OCI-LY7 (cell line): Measurements from ENCODE around the gene RNF213. TPM values are rescaled to one million over a fixed set of nuclear protein-coding genes. Genes with fewer than 3 reads are reported as not detected.
A peak's percentile ranks its signal among the peaks of the same experiment; 100 is the strongest.

Source experiments
- BruUV-seq: library from RNA; stranded (reverse); fragments of 400-500 nt; replicated peaks from 2 replicates; lab custom pipeline; 2021; lab: Mats Ljungman, UMichigan
- CTCF ChIA-PET: fragments of 300-600 bp; sonication (Branson Sonifier 250); formaldehyde crosslinking; loops from one replicate; lab custom pipeline; 2022; ENCODE audit warnings: antibody characterized with exemption; ENCODE audit not compliant: unreplicated experiment; lab: Charles Lee
- POLR2A ChIA-PET: fragments of 300-600 bp; sonication (Branson Sonifier 250); formaldehyde crosslinking; loops from one replicate; lab custom pipeline; 2022; ENCODE audit warnings: antibody characterized with exemption; lab: Charles Lee
- DNase-seq: peaks from one replicate; pipeline ENCODE4 v3.0.0-alpha.2; 2015; ENCODE audit warnings: low spot score
- H2AFZ ChIP-seq: fragments of 200-600 bp; sonication (generic), shearing (Covaris generic); 2 replicates; pipeline ENCODE4 v1.6.1; 2014; ENCODE audit warnings: mild to moderate bottlenecking, antibody characterized with exemption, low read length, moderate library complexity
- H3K27ac ChIP-seq: fragments of 200-600 bp; sonication (generic); 2 replicates; pipeline ENCODE4 v1.5.1; 2014; ENCODE audit warnings: mixed run types, low read depth, mild to moderate bottlenecking, moderate library complexity, low read length, inconsistent platforms; ENCODE audit not compliant: poor library complexity, severe bottlenecking
- H3K36me3 ChIP-seq: fragments of 200-600 bp; sonication (generic); 2 replicates; pipeline ENCODE4 v1.6.1; 2014; ENCODE audit warnings: mild to moderate bottlenecking, antibody characterized with exemption, low read length, moderate library complexity, mixed read lengths; ENCODE audit not compliant: insufficient read depth
- H3K4me1 ChIP-seq: fragments of 200-600 bp; sonication (generic); 2 replicates; pipeline ENCODE4 v1.5.1; 2014; ENCODE audit warnings: mild to moderate bottlenecking, low read length; ENCODE audit not compliant: insufficient read depth, poor library complexity, severe bottlenecking
- H3K4me2 ChIP-seq: fragments of 200-600 bp; sonication (generic); 2 replicates; pipeline ENCODE4 v1.6.1; 2014; ENCODE audit warnings: mild to moderate bottlenecking, low read length
- H3K4me3 ChIP-seq: fragments of 200-600 bp; sonication (generic); 2 replicates; pipeline ENCODE4 v1.5.1; 2014; ENCODE audit warnings: mild to moderate bottlenecking, low read depth, low read length; ENCODE audit not compliant: poor library complexity, severe bottlenecking
- H3K79me2 ChIP-seq: fragments of 200-600 bp; sonication (generic); 2 replicates; pipeline ENCODE4 v1.6.1; 2016; ENCODE audit warnings: low read depth, mild to moderate bottlenecking, low read length, moderate library complexity, mixed read lengths; ENCODE audit not compliant: insufficient read depth
- H3K9me2 ChIP-seq: fragments of 200-600 bp; sonication (generic); 2 replicates; pipeline ENCODE4 v1.6.1; 2016; ENCODE audit warnings: mild to moderate bottlenecking, low read length, mixed read lengths; ENCODE audit not compliant: insufficient read depth
- H3K9me3 ChIP-seq: fragments of 200-600 bp; sonication (generic); 2 replicates; pipeline ENCODE4 v1.6.1; 2014; ENCODE audit warnings: mild to moderate bottlenecking, mixed run types, low read length, mixed read lengths
- H4K20me1 ChIP-seq: fragments of 200-600 bp; sonication (generic); 2 replicates; pipeline ENCODE4 v1.6.1; 2014; ENCODE audit warnings: mild to moderate bottlenecking, antibody characterized with exemption, low read length, moderate library complexity, mixed read lengths; ENCODE audit not compliant: insufficient read depth
- CTCF ChIP-seq: fragments of 200-600 bp; sonication (generic); conservative IDR thresholded peaks from 2 replicates; pipeline ENCODE4 v1.5.1; 2014; ENCODE audit warnings: mild to moderate bottlenecking, antibody characterized with exemption, low read length, moderate library complexity, mixed read lengths
- EZH2phosphoT487 ChIP-seq: fragments of 200-600 bp; sonication (generic); IDR thresholded peaks from 2 replicates; pipeline ENCODE4 v1.6.1; 2018; ENCODE audit warnings: low read depth, borderline replicate concordance, mild to moderate bottlenecking, mixed run types, antibody characterized with exemption, low read length, moderate library complexity, mixed read lengths
- intact Hi-C: fragments of 100-400 bp; cut with micrococcal nuclease; formaldehyde crosslinking; loops from one replicate; pipeline ENCODE4 v1.10.0; 2022; ENCODE audit not compliant: unreplicated experiment
- total RNA-seq, 2 experiments: library from RNA; depleted of rRNA in 1 of 2; stranded (reverse); fragments of >200 nt in 1 of 2; shearing (Covaris generic) in 1 of 2; gene quantifications; 2 replicates each; pipeline ENCODE4 v1.2.3, GENCODE V29; 2014 to 2022

Gene RNF213
- total RNA-seq, 2 experiments from 2014 or later = 58.8 to 68.6 TPM

- no peak for DNase-seq
- no peak overlapping the region for H3K4me3 ChIP-seq
- H3K36me3 ChIP-seq = peaks cover 11% of the 10 kb centered on the region
- peaks cover 3% of the 10 kb centered on the region for H3K4me1 ChIP-seq
- intact Hi-C loops = no loop called here
- no peaks in the 10 kb centered on the region for H3K9me3 ChIP-seq
- POLR2A ChIA-PET = no interaction called here
- CTCF ChIA-PET = no interaction called here
- H3K79me2 ChIP-seq = no peaks in the 10 kb centered on the region
- H2AFZ ChIP-seq = no peak overlapping the region
- H3K27ac ChIP-seq = no peak overlapping the region
- H3K4me2 ChIP-seq = no peak overlapping the region
- H3K9me2 ChIP-seq = no peaks in the 10 kb centered on the region
- no peaks in the 10 kb centered on the region for H4K20me1 ChIP-seq
- TF ChIP-seq CTCF = no peak
- no peak for TF ChIP-seq EZH2phosphoT487
- no TSS peak for BruUV-seq
Measured at GRCh38 chr17:80337195-80337895, 76.7 kb downstream of the RNF213 start.

GRCh38 chr17:80339118-80339517 lies 78.5 kb downstream of the RNF213 start:
- H3K27ac ChIP-seq = no peak overlapping the region
- no peak for TF ChIP-seq CTCF
- TF ChIP-seq EZH2phosphoT487 = no peak
- H3K79me2 ChIP-seq = no peaks in the 10 kb centered on the region
- POLR2A ChIA-PET = interaction anchor here (0.6 kb wide), 1 partner anchor 198 kb away, joined by 4 read pairs; no protein-coding TSS in a partner anchor
- H2AFZ ChIP-seq = no peak overlapping the region
- no peak overlapping the region for H3K4me2 ChIP-seq
- CTCF ChIA-PET = no interaction called here
- no peaks in the 10 kb centered on the region for H3K9me3 ChIP-seq
- peaks cover 21% of the 10 kb centered on the region for H3K36me3 ChIP-seq
- no peak for DNase-seq
- no peak overlapping the region for H3K4me3 ChIP-seq
- BruUV-seq = no TSS peak
- peaks cover 3% of the 10 kb centered on the region for H3K4me1 ChIP-seq
- intact Hi-C loops = no loop called here
- no peaks in the 10 kb centered on the region for H3K9me2 ChIP-seq
- no peaks in the 10 kb centered on the region for H4K20me1 ChIP-seq

- TF ChIP-seq CTCF (no peak), EZH2phosphoT487 (no peak)
- DNase-seq = no peak
- no peak overlapping the region for H2AFZ ChIP-seq
- H3K9me3 ChIP-seq = no peaks in the 10 kb centered on the region
- TSS peak; percentile 67 for BruUV-seq
- no peak overlapping the region for H3K4me2 ChIP-seq
- no peaks in the 10 kb centered on the region for H3K79me2 ChIP-seq
- H3K27ac ChIP-seq = no peak overlapping the region
- no peaks in the 10 kb centered on the region for H4K20me1 ChIP-seq
- no peak overlapping the region for H3K4me3 ChIP-seq
- peaks cover 3% of the 10 kb centered on the region for H3K4me1 ChIP-seq
- no peaks in the 10 kb centered on the region for H3K9me2 ChIP-seq
- ChIA-PET CTCF (no interaction called here), POLR2A (no interaction called here)
- peaks cover 27% of the 10 kb centered on the region for H3K36me3 ChIP-seq
- intact Hi-C loops = no loop called here
Measured at GRCh38 chr17:80339731-80340456, 79.2 kb downstream of the RNF213 start.
